HEK293 (cell line): ENCODE measurements around the gene CLPSL1.

Source experiments
- CTCF ChIA-PET: fragments of 350-600 bp; formaldehyde crosslinking; extraction: SDS; loops from one replicate; lab custom pipeline; 2021; ENCODE audit warnings: antibody characterized with exemption; lab: Yijun Ruan, JAX
- POLR2A ChIA-PET: fragments of 300-600 bp; formaldehyde crosslinking; extraction: SDS; loops from one replicate; lab custom pipeline; 2020; ENCODE audit warnings: antibody characterized with exemption, inconsistent platforms; lab: Yijun Ruan, JAX
- H3K27ac ChIP-seq: fragments of 200-500 bp; sonication (Bioruptor generic); 2 replicates; pipeline ENCODE4 v1.5.1; 2014; ENCODE audit warnings: low read depth, low read length, control low read depth, inconsistent platforms; ENCODE audit errors: extremely low read depth
- H3K36me3 ChIP-seq, 2 experiments: fragments of 200-500 bp in 1 of 2; sonication (Bioruptor generic) in 1 of 2; 1 replicate in 1 of 2; 2 replicates in 1 of 2; pipeline ENCODE4 v1.5.1; 2014 to 2017; ENCODE audit warnings: inconsistent platforms in 2 of 2, low read length in 2 of 2; ENCODE audit not compliant: control insufficient read depth in 2 of 2, insufficient read depth in 1 of 2
- H3K4me1 ChIP-seq: fragments of 200-500 bp; sonication (Bioruptor generic); 2 replicates; pipeline ENCODE4 v1.5.1; 2014; ENCODE audit warnings: mild to moderate bottlenecking, low read length, inconsistent platforms; ENCODE audit not compliant: control insufficient read depth, insufficient read depth
- H3K4me3 ChIP-seq: 2 replicates; pipeline ENCODE4 v1.5.1; 2011; ENCODE audit warnings: low read depth, mild to moderate bottlenecking, control low read depth, low read length, moderate library complexity
- H3K9me3 ChIP-seq: fragments of 200-500 bp; sonication (Bioruptor generic); 2 replicates; pipeline ENCODE4 v1.5.1; 2014; ENCODE audit warnings: low read depth, low read length, inconsistent platforms; ENCODE audit not compliant: control insufficient read depth, insufficient read depth
- BCL11A ChIP-seq: fragments of 450-650 bp; formaldehyde crosslinking; IDR thresholded peaks from 2 replicates; pipeline ENCODE4 v1.5.1; 2016; ENCODE audit warnings: low read depth, missing biosample characterization, missing genetic modification characterization
- CTCF ChIP-seq: fragments of 450-650 bp; formaldehyde crosslinking; IDR thresholded peaks from 2 replicates; pipeline ENCODE4 v1.5.1; 2016; ENCODE audit warnings: missing biosample characterization, missing genetic modification characterization
- ELK4 ChIP-seq: IDR thresholded peaks from 2 replicates; pipeline ENCODE4 v1.6.1; 2011; ENCODE audit warnings: mild to moderate bottlenecking, low read depth, low read length, borderline replicate concordance
- KLF10 ChIP-seq: fragments of 450-650 bp; IDR thresholded peaks from 2 replicates; pipeline ENCODE4 v1.5.1; 2018; ENCODE audit warnings: missing biosample characterization, mild to moderate bottlenecking, missing genetic modification characterization
- KLF17 ChIP-seq: fragments of 450-650 bp; formaldehyde crosslinking; IDR thresholded peaks from 2 replicates; pipeline ENCODE4 v1.5.1; 2016; ENCODE audit warnings: missing biosample characterization, missing genetic modification characterization
- PBX3 ChIP-seq: sonication (generic); formaldehyde crosslinking; IDR thresholded peaks from 2 replicates; pipeline ENCODE4 v1.8.1; 2022; ENCODE audit warnings: mild to moderate bottlenecking, moderate library complexity, missing genetic modification reagents
- SCRT1 ChIP-seq: fragments of 450-650 bp; formaldehyde crosslinking; IDR thresholded peaks from 2 replicates; pipeline ENCODE4 v1.5.1; 2016; ENCODE audit warnings: missing biosample characterization, missing genetic modification characterization, borderline replicate concordance
- SP7 ChIP-seq: fragments of 450-650 bp; formaldehyde crosslinking; IDR thresholded peaks from 2 replicates; pipeline ENCODE4 v1.5.1; 2016; ENCODE audit warnings: missing biosample characterization, missing genetic modification characterization
- ZBTB17 ChIP-seq: fragments of 450-650 bp; formaldehyde crosslinking; IDR thresholded peaks from 2 replicates; pipeline ENCODE4 v1.5.1; 2016; ENCODE audit warnings: missing biosample characterization, missing genetic modification characterization
- ZBTB7A ChIP-seq: fragments of 450-650 bp; formaldehyde crosslinking; IDR thresholded peaks from 2 replicates; pipeline ENCODE4 v1.5.1; 2016; ENCODE audit warnings: low read depth, missing biosample characterization, missing genetic modification characterization
- ZBTB8A ChIP-seq: fragments of 450-650 bp; formaldehyde crosslinking; IDR thresholded peaks from 2 replicates; pipeline ENCODE4 v1.5.1; 2016; ENCODE audit warnings: missing biosample characterization, missing genetic modification characterization
- ZIC2 ChIP-seq: fragments of 450-650 bp; formaldehyde crosslinking; IDR thresholded peaks from 2 replicates; pipeline ENCODE4 v1.5.1; 2016; ENCODE audit warnings: missing biosample characterization, missing genetic modification characterization
- ZNF133 ChIP-seq: fragments of 450-650 bp; formaldehyde crosslinking; IDR thresholded peaks from 2 replicates; pipeline ENCODE4 v1.5.1; 2016; ENCODE audit warnings: missing biosample characterization, missing genetic modification characterization
- ZNF148 ChIP-seq: fragments of 450-650 bp; formaldehyde crosslinking; IDR thresholded peaks from 2 replicates; pipeline ENCODE4 v1.5.0; 2017; ENCODE audit warnings: missing biosample characterization, missing genetic modification characterization, borderline replicate concordance
- ZNF169 ChIP-seq: fragments of 450-650 bp; formaldehyde crosslinking; IDR thresholded peaks from 2 replicates; pipeline ENCODE4 v1.5.1; 2016; ENCODE audit warnings: missing biosample characterization, missing genetic modification characterization
- ZNF202 ChIP-seq: fragments of 450-650 bp; formaldehyde crosslinking; IDR thresholded peaks from 2 replicates; pipeline ENCODE4 v1.5.1; 2016; ENCODE audit warnings: missing biosample characterization, missing genetic modification characterization, borderline replicate concordance
- ZNF221 ChIP-seq: fragments of 450-650 bp; formaldehyde crosslinking; IDR thresholded peaks from 2 replicates; pipeline ENCODE4 v1.5.1; 2017; ENCODE audit warnings: missing biosample characterization, missing genetic modification characterization, borderline replicate concordance
- ZNF23 ChIP-seq: fragments of 450-650 bp; formaldehyde crosslinking; IDR thresholded peaks from 2 replicates; pipeline ENCODE4 v1.5.1; 2016; ENCODE audit warnings: missing biosample characterization, missing genetic modification characterization, borderline replicate concordance
- ZNF394 ChIP-seq: fragments of 450-650 bp; formaldehyde crosslinking; IDR thresholded peaks from 2 replicates; pipeline ENCODE4 v1.5.1; 2016; ENCODE audit warnings: missing biosample characterization, missing genetic modification characterization, mild to moderate bottlenecking, moderate library complexity, borderline replicate concordance
- ZNF426 ChIP-seq: fragments of 450-650 bp; formaldehyde crosslinking; IDR thresholded peaks from 2 replicates; pipeline ENCODE4 v1.5.1; 2017; ENCODE audit warnings: missing biosample characterization, missing genetic modification characterization, mild to moderate bottlenecking, inconsistent platforms, moderate library complexity
- ZNF433 ChIP-seq: fragments of 450-650 bp; formaldehyde crosslinking; IDR thresholded peaks from 2 replicates; pipeline ENCODE4 v1.5.1; 2016; ENCODE audit warnings: missing biosample characterization, missing genetic modification characterization, low read depth
- ZNF514 ChIP-seq: fragments of 450-650 bp; formaldehyde crosslinking; IDR thresholded peaks from 2 replicates; pipeline ENCODE4 v1.5.1; 2016; ENCODE audit warnings: missing biosample characterization, missing genetic modification characterization
- ZNF530 ChIP-seq: fragments of 450-650 bp; formaldehyde crosslinking; IDR thresholded peaks from 2 replicates; pipeline ENCODE4 v1.5.1; 2016; ENCODE audit warnings: low read depth, missing biosample characterization, missing genetic modification characterization
- ZNF561 ChIP-seq: fragments of 450-650 bp; IDR thresholded peaks from 2 replicates; pipeline ENCODE4 v1.5.1; 2018; ENCODE audit warnings: missing biosample characterization, missing genetic modification characterization, borderline replicate concordance
- ZNF610 ChIP-seq: fragments of 450-650 bp; formaldehyde crosslinking; IDR thresholded peaks from 2 replicates; pipeline ENCODE4 v1.5.1; 2016; ENCODE audit warnings: missing biosample characterization, missing genetic modification characterization, borderline replicate concordance
- ZNF624 ChIP-seq: fragments of 450-650 bp; formaldehyde crosslinking; IDR thresholded peaks from 2 replicates; pipeline ENCODE4 v1.5.1; 2017; ENCODE audit warnings: missing biosample characterization, missing genetic modification characterization
- ZNF660 ChIP-seq: fragments of 450-650 bp; IDR thresholded peaks from 2 replicates; pipeline ENCODE4 v1.5.1; 2018; ENCODE audit warnings: missing biosample characterization, mild to moderate bottlenecking, missing genetic modification characterization
- ZNF707 ChIP-seq: fragments of 450-650 bp; formaldehyde crosslinking; IDR thresholded peaks from 2 replicates; pipeline ENCODE4 v1.5.1; 2016; ENCODE audit warnings: missing biosample characterization, missing genetic modification characterization
- ZSCAN18 ChIP-seq: fragments of 450-650 bp; formaldehyde crosslinking; IDR thresholded peaks from 2 replicates; pipeline ENCODE4 v1.5.1; 2016; ENCODE audit warnings: missing biosample characterization, missing genetic modification characterization

CLPSL1 gene

GRCh38 chr6:35736253-35736894 is 44.4 kb upstream of the CLPSL1 start:
- Histone ChIP-seq H3K4me1 (peaks cover 5% of the 10 kb centered on the region), H3K36me3 (no peaks in the 10 kb centered on the region), H3K4me3 (no peak overlapping the region), H3K9me3 (no peaks in the 10 kb centered on the region), H3K27ac (no peak overlapping the region)
- ChIA-PET POLR2A (interaction anchor here (0.6 to 1.0 kb wide), 7 partner anchors 8 to 265 kb away, joined by 3 to 9 read pairs (median 3); no protein-coding TSS in a partner anchor), CTCF (interaction anchor here (0.5 to 6.6 kb wide), 73 partner anchors 10 to 441 kb away, joined by 3 to 258 read pairs (median 5); partner anchors contain the start of genes DEF6 and TEAD3)
- no peak for TF ChIP-seq ZIC2 (tag by site-specific recombination)
- TF ChIP-seq ZBTB17: no peak
- TF ChIP-seq BCL11A (tag by site-specific recombination): no peak
- no peak for TF ChIP-seq PBX3 (CRISPR knock-in tag)
- no peak; the same call in 1 of the 2 replicates for TF ChIP-seq KLF17 (tag by site-specific recombination)
- no peak for TF ChIP-seq ZNF394
- TF ChIP-seq ZBTB8A: peak; percentile 46
- no peak for TF ChIP-seq ZNF169 (tag by site-specific recombination)
- no peak for TF ChIP-seq ZNF133 (tag by site-specific recombination)
- TF ChIP-seq ZNF514 (tag by site-specific recombination): no peak
- no peak for TF ChIP-seq SCRT1
- TF ChIP-seq ZNF610: no peak
- peak; percentile 47; the same call in 1 of the 2 replicates for TF ChIP-seq ZNF660 (tag by site-specific recombination)
- no peak for TF ChIP-seq ELK4
- no peak for TF ChIP-seq ZNF23
- peak; percentile 74 for TF ChIP-seq CTCF (tag by site-specific recombination)
- TF ChIP-seq ZBTB7A: no peak
- TF ChIP-seq ZNF221 (tag by site-specific recombination): no peak
- TF ChIP-seq ZSCAN18 (tag by site-specific recombination): no peak
- TF ChIP-seq ZNF561 (tag by site-specific recombination): no peak
- no peak for TF ChIP-seq ZNF624
- no peak for TF ChIP-seq ZNF530 (tag by site-specific recombination)
- TF ChIP-seq SP7 (tag by site-specific recombination): 0 out of 2 replicates have a peak, but pooled peaks have one; percentile 24
- TF ChIP-seq ZNF426 (tag by site-specific recombination): no peak
- no peak for TF ChIP-seq ZNF707 (tag by site-specific recombination)
- 0 out of 2 replicates have a peak, but pooled peaks have one; percentile 29 for TF ChIP-seq KLF10 (tag by site-specific recombination)
- TF ChIP-seq ZNF433 (tag by site-specific recombination): no peak
- TF ChIP-seq ZNF202 (tag by site-specific recombination): no peak
- TF ChIP-seq ZNF148 (tag by site-specific recombination): no peak
